GM06990 (cell line): ENCODE results near the gene UNC45B.
A peak's percentile ranks its signal among the peaks of the same experiment; 100 is the strongest.

Experiments used
- DNase-seq: peaks from one replicate; pipeline ENCODE4 v3.0.0-alpha.2; 2011; ENCODE audit not compliant: insufficient read length; ENCODE audit errors: extremely low read depth
- H3K27me3 ChIP-seq: replicated peaks from 2 replicates; pipeline ENCODE4 v1.6.0; 2011; ENCODE audit warnings: low read length; ENCODE audit not compliant: control insufficient read depth, insufficient read depth
- H3K36me3 ChIP-seq: 2 replicates; pipeline ENCODE4 v1.5.1; 2011; ENCODE audit warnings: low read length; ENCODE audit not compliant: control insufficient read depth, insufficient read depth
- H3K4me3 ChIP-seq: replicated peaks from 2 replicates; pipeline ENCODE4 v1.5.1; 2011; ENCODE audit warnings: low read depth, mild to moderate bottlenecking, control low read depth, low read length
- TF ChIP-seq, protein P1 (sequence below): IDR thresholded peaks from 2 replicates; pipeline ENCODE4 v1.5.1; 2011; ENCODE audit warnings: low read length, control low read depth, mild to moderate bottlenecking, inconsistent platforms; ENCODE audit not compliant: insufficient read depth, poor library complexity, severe bottlenecking

UNC45B gene

DNA sequence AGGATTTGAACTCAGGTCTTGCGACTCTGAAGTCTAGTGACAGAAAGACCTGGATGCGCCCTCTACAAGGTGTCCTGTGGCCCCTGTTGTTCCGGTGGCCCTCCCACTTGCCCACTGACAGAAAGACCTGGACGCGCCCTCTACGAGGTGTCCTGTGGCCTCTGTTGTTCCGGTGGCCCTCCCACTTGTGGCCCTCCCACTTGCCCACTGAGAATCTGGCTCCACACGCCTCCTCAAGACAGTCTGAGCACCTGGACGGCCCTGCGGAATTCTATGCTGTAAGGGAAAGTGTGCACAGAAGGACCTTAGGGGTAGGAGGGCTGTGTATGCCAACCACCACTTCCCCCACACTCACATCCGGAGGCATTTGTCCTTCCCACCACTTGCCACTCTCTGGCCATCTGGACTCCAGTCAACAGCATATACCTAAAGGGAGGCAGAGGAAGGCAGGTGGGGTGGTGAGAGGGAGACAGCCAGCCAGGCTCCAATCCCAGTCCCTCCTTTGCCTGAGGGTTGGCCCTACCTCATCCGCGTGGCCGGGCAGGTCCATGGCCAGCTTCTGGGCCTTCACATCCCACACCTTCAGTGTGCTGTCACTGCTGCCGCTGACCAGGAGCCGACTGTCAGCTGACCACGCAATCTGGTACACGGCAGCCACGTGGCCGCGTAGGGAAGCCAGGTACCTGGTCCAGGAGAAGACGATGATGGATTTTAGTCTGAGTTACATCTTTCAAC is 14.6 kb upstream of the UNC45B start:
- Histone ChIP-seq H3K4me3 (no peak overlapping the region), H3K36me3 (peaks cover 42% of the 10 kb centered on the region), H3K27me3 (no peaks in the 10 kb centered on the region)
- DNase-seq, result no peak
- TF ChIP-seq, protein P1, sequence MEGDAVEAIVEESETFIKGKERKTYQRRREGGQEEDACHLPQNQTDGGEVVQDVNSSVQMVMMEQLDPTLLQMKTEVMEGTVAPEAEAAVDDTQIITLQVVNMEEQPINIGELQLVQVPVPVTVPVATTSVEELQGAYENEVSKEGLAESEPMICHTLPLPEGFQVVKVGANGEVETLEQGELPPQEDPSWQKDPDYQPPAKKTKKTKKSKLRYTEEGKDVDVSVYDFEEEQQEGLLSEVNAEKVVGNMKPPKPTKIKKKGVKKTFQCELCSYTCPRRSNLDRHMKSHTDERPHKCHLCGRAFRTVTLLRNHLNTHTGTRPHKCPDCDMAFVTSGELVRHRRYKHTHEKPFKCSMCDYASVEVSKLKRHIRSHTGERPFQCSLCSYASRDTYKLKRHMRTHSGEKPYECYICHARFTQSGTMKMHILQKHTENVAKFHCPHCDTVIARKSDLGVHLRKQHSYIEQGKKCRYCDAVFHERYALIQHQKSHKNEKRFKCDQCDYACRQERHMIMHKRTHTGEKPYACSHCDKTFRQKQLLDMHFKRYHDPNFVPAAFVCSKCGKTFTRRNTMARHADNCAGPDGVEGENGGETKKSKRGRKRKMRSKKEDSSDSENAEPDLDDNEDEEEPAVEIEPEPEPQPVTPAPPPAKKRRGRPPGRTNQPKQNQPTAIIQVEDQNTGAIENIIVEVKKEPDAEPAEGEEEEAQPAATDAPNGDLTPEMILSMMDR, result no peak

DNA sequence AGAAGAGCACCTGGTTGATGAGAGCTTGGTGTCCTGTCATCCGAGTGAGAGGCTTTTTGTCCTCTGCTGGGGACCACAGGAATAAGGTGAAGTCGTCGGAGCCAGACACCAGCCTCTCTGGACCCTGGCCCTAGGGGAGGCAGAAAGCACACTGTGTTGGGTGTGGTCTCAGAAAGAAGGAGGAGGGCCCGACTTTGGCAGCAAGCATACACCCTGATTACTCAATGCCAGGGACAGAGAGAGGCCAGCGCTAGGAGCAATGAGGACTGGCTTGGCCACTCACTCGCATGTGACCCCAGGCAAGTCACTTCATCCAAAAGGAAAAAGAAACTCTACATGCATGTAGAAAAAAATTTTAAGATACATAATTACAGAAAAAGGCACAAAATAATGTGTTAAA is 12.3 kb upstream of the UNC45B start:
- Histone ChIP-seq H3K36me3 (peaks cover 51% of the 10 kb centered on the region), H3K4me3 (no peak overlapping the region), H3K27me3 (no peaks in the 10 kb centered on the region)
- DNase-seq, result no peak
- TF ChIP-seq, protein P1, result no peak

DNA sequence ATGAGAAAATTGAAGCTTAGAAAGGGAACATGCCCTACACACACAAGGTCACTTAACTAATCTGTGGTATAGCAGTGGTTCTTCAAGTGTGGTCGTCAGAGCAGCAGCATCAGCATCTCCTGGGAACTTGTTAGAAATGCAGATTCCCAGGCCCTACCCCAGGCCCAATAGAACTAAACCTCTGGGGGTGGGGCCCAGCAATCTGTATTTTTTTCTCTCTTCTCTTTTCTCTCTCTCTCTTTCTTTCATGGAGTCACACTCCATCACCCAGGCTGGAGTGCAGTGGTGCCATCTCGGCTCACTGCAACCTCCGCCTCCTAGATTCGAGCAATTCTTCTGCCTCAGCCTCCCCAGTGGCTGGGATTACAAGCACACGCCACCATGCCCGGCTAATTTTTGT is 9.4 kb upstream of the UNC45B start:
- TF ChIP-seq, protein P1, result no peak
- Histone ChIP-seq H3K27me3 (no peaks in the 10 kb centered on the region), H3K4me3 (no peak overlapping the region), H3K36me3 (peaks cover 34% of the 10 kb centered on the region)
- no peak for DNase-seq

DNA sequence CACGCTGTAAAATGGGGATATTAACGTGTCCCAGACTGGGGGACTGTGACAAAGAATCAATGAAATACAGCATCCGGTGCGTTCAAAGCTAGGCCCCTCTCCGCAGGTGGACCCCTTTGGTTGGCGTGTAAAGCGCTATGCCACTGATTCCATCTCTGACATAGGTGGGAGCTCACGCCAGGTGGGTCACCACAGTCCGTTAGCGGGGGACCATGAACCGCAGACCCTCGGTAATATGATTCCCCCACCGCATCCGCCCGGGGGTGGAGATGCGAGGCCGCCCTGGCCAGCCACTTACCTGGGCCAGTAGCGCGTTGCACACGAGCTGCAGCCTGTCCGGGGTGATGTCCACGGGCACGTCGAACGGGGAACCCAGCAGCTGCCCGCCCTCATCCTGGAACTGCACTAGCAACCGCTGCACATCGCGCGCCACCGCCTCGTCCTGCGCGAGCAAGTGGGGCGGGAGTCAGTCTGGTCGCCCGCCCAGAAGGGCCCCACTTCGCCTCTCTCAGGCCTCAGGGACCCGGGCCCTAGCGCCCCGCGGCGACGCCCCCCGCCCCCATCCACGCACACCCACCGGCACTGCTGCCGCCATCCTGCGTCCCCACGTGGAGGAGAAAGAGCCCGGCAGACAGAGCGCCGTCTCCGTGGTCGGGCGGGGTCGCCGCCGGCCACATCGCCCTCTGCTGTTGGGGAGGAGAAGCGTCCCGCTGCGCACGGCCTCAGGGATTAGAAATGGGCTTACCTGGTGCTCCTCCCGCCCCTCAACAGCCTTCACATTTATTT is 5.7 kb upstream of the UNC45B start, which contains the start of gene NLE1:
NLE1 (minus strand) TSS at position 623 of the 786 bp plus-strand sequence; CDS start at position 595, 28 bp downstream.
- peak; percentile 90 for DNase-seq
- Histone ChIP-seq H3K36me3 (peaks cover 15% of the 10 kb centered on the region), H3K4me3 (peak within 1 kb of the TSS; percentile 97), H3K27me3 (no peaks in the 10 kb centered on the region)
- TF ChIP-seq, protein P1, result peak; percentile 96

DNA sequence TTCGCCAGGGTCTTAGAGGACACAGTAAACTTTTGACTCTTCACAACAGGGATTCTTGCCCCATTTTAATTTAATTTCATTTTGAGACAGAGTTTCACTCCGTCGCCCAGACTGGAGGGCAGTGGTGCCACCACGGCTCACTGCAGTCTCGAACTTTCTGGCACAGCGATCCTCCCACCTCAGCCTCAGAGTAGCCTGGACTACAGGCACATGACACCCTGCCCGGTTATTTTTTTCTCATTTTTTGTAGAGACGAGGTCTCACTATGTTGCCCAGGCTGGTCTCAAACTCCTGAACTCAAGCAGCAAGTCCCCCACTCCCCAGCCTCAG is 5.2 kb upstream of the UNC45B start:
- Histone ChIP-seq H3K4me3 (no peak overlapping the region), H3K36me3 (peaks cover 9% of the 10 kb centered on the region)

More for the DNA sequence above, 5.2 kb upstream of the UNC45B start:
- TF ChIP-seq, protein P1, result no peak
- DNase-seq, result no peak
- H3K27me3 ChIP-seq, result no peaks in the 10 kb centered on the region; the same call in 1 of the 2 replicates
